ENCODE measurements around the gene GLRX.
"Not testable (repeated sequence)": the region's sequence is repeated elsewhere in the genome, so short reads cannot be mapped to it uniquely, and the experiment has no call there.

GLRX gene

DNA sequence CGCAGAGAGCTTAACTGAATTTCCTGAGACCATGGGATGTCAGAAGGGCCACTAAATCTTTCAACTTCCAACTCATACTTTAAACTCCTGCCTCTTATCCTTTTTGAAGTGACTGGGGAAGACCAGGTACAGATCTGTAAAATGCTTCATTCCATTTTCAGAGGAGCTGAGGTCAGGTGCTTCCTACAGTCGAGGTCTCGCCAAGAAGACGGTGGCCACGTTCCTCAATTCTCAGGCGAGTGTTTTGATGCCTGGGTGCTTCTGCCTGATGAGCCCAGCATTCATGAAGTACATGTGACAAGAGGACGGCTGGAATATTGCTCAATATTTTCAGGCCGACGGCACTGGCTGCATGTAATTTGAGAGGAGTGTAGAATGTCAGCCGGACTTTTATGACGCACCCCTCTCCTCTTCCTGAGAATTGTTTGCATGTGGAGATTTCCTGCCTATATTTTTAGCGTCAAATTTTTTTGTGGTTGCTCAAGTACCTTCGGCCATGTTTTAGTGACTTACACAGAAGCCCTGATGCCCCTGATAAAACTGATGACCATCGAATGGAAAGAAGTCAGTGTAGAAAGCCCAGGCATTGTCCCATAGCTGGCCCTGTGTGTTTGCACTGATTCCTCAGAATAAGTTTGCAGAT is 38.8 kb upstream of the GLRX start:
- DNase-seq (ENCODE audit: low spot score in 2 of 2) (no peak), ATAC-seq (replicated peaks; ENCODE audit: extremely low read depth, poor library complexity, severe bottlenecking) (no peak)
- Mint-ChIP-seq H3K4me3 (no peak overlapping the region), H3K27ac (ENCODE audit: low read depth) (no peak overlapping the region), H3K9me3 (no peaks in the 10 kb centered on the region), H3K4me1 (no peaks in the 10 kb centered on the region), H3K36me3 (ENCODE audit: insufficient read depth) (peaks cover 2% of the 10 kb centered on the region), H3K27me3 (peaks cover 13% of the 10 kb centered on the region)

DNA sequence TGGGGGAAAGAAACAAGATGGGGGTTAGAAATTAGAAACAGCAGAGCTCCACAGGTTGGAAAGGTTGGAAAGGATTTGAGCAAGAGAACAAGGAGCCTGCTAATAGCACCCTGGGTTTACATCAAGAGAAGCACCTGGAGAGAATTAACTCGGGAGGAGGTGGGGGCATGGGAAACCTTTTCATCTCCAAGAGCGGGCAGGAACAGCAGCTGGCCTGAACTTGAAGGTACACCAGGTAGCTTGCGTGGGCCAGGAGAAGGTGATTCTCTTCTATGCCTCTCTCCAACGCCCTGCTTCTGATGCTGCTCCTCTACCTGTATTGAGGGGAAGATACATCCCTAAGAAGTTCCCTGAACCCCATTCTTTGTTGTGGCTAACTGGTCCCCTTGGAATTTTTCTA is 37.1 kb upstream of the GLRX start:
- H3K27me3 Mint-ChIP-seq = peaks cover 13% of the 10 kb centered on the region
- H3K4me3 Mint-ChIP-seq = no peak overlapping the region
- peaks cover 2% of the 10 kb centered on the region for H3K36me3 Mint-ChIP-seq (ENCODE audit: insufficient read depth)
- DNase-seq (ENCODE audit: low spot score in 2 of 2) (no peak), ATAC-seq (replicated peaks; ENCODE audit: extremely low read depth, poor library complexity, severe bottlenecking) (no peak)
- H3K9me3 Mint-ChIP-seq = no peaks in the 10 kb centered on the region
- no peak overlapping the region for H3K27ac Mint-ChIP-seq (ENCODE audit: low read depth)
- H3K4me1 Mint-ChIP-seq = no peaks in the 10 kb centered on the region

DNA sequence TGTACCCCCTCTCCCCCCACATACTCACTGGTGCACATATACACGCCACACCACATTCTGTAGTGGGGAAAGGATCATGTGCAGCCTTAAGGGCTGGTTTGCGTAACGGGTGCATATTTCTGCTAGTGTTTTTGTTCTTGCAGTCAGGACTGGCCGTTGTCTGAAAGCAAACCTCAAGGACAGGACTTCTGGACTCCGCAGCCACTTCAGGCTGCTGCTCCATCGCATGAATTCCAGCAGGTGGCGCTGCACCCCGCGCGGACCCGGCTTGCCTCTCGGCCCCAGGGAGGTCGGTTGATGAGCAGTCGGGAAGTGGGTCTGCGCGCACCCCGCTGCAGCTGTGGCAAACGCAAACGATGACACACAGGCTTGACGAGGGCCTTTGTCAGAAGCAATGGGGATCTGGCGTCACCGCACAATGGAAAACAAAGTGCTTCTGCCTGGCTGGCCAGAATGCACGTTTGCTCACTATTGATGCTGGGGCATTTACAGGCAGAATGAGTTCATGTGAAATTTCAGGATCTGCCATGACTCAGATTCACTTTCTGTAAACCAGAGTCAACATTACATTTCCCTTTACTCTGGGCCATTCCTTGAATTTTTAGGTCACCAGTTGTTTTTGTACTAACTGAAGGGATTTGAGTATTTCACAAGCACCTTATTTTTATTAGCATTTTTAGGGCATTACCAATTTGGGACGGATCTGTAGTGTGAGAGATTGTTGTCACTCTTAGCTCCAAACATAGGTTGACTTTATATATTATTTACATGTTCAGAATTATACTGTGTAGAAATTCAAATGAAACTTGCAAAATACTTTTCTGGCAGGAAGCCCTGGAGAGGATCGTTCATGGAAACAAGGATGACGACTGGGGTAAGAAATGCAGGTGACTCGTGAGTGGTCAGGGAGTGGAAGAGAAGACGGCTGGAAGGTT is 36.4 kb upstream of the GLRX start:
- H3K4me1 Mint-ChIP-seq = no peaks in the 10 kb centered on the region
- DNase-seq (ENCODE audit: low spot score in 2 of 2) = peak; percentile 80 to 86
- ATAC-seq (replicated peaks; ENCODE audit: extremely low read depth, poor library complexity, severe bottlenecking) = peak; percentile 93
- no peaks in the 10 kb centered on the region for H3K9me3 Mint-ChIP-seq
- peaks cover 2% of the 10 kb centered on the region for H3K36me3 Mint-ChIP-seq (ENCODE audit: insufficient read depth)
- H3K4me3 Mint-ChIP-seq = peak overlapping the region; percentile 23
- peak overlapping the region; percentile 25 for H3K27ac Mint-ChIP-seq (ENCODE audit: low read depth)
- peaks cover 13% of the 10 kb centered on the region for H3K27me3 Mint-ChIP-seq

DNA sequence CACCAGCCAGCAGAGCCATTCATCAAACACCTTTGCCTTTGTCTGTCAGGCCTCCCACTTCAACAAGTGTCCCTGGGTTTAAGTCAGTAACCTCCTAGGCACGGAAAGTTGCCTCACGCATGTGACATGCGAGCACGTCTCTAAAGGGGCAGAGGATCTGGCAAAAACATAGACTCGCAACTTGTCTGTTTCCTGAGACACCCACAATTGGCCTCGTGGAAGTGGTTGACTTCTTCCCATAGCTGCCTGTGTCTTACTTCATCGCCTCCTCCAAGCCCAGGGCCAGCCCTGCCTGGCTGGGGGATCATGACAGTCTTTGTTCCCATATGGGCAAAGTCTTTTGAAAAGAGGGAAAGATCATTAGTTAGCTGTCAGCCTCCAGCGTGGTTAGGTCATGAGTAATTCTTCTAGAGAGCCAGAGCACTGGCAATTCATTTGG is 35.5 kb upstream of the GLRX start:
- no peaks in the 10 kb centered on the region for H3K9me3 Mint-ChIP-seq

DNA sequence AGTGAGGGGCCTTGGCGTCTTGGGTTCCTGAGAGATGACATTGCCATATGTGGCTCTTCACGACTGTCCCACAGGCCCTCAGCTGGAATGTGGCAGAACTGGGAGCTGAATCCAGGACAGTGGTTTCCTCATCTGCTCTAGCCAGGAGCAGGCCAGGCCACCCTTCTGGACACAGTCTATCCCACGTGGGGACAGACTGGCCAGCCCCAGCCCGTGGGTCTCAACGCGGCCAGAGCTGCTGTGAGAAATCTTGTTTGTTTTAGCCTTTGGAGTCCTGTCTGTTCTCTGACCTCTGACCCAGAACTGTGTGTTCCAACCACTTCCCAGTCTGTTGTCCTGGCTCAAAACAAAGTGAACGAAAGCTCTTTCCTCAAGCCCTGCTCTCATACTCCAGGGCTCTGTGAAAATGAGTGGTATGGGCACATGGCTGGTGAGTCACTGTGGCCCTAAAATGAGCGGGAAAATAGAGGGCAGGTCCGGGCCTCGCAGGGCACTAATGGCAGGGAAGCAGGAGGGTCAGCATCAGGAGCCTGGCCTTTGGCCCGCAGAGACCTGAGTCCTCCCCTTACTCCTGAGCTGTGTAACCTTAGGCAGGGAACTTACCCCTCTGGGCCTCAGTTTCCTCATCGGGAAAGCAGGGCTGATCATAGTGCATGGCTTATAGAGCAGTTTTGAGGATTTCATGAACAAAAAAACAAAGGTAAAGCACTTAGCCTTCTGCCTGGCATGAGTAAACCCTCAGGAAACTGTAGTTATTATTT is 34.8 kb upstream of the GLRX start:
- Mint-ChIP-seq H3K27ac (ENCODE audit: low read depth) (no peak overlapping the region), H3K9me3 (no peaks in the 10 kb centered on the region), H3K27me3 (peaks cover 13% of the 10 kb centered on the region), H3K4me1 (no peaks in the 10 kb centered on the region), H3K36me3 (ENCODE audit: insufficient read depth) (peaks cover 2% of the 10 kb centered on the region), H3K4me3 (no peak overlapping the region)
- ATAC-seq (replicated peaks; ENCODE audit: extremely low read depth, poor library complexity, severe bottlenecking) = no peak
- no peak for DNase-seq (ENCODE audit: low spot score in 2 of 2)

More for the DNA sequence above, 35.5 kb upstream of the GLRX start:
- Mint-ChIP-seq H3K27ac (ENCODE audit: low read depth) (no peak overlapping the region), H3K4me3 (no peak overlapping the region), H3K4me1 (no peaks in the 10 kb centered on the region), H3K36me3 (ENCODE audit: insufficient read depth) (peaks cover 2% of the 10 kb centered on the region), H3K27me3 (peaks cover 13% of the 10 kb centered on the region)
- ATAC-seq (replicated peaks; ENCODE audit: extremely low read depth, poor library complexity, severe bottlenecking) = no peak
- no peak for DNase-seq (ENCODE audit: low spot score in 2 of 2)

DNA sequence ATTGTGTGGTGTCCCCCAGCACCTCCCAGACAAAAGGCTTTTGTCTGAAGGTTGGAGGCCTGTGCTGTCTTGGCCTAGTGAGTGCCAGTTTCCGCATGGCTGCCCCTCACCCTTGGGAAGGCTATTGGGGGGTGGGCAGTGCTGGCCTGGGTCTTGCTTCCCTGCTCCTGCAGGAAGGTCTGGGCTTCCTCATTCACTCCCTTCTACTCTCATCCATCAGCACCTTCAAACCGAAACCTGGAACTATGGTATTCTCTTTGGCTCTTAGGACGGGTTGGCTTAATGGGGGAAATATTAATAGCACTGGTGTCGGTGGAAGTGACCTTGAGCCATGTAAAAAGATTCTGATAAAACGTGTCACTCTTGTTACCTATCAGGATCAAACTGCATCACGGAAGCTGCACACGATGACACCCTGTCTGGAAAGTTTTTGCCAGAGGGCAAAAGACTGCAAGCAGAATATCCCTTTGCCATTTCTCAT is 34.0 kb upstream of the GLRX start:
- no peaks in the 10 kb centered on the region for H3K4me1 Mint-ChIP-seq
- H3K9me3 Mint-ChIP-seq = no peaks in the 10 kb centered on the region
- H3K36me3 Mint-ChIP-seq (ENCODE audit: insufficient read depth) = peaks cover 2% of the 10 kb centered on the region
- H3K4me3 Mint-ChIP-seq = no peak overlapping the region
- ATAC-seq (replicated peaks; ENCODE audit: extremely low read depth, poor library complexity, severe bottlenecking) (no peak), DNase-seq (ENCODE audit: low spot score in 2 of 2) (no peak)
- no peak overlapping the region for H3K27ac Mint-ChIP-seq (ENCODE audit: low read depth)
- H3K27me3 Mint-ChIP-seq = peaks cover 13% of the 10 kb centered on the region

DNA sequence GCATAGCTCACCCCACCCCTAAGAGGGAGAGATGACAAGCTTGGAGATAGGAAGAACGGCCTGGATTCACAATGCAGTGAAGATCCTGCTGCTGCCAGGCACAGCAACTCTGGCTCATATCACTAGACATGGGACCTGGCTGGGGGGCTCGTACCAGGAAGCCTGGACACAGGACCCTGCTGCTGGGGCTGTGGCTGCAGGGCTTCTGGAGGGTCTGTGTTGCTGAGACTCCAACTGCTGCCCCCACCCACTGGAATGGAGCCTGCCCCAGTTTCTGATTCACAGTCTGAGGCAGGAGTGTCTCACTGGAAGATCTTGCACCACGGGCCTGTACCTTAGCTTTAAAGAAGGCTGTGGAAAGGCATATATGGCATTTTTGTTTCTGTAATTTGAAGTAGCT is 31.0 kb upstream of the GLRX start:
- Mint-ChIP-seq H3K4me3 (no peak overlapping the region), H3K9me3 (no peaks in the 10 kb centered on the region), H3K27ac (ENCODE audit: low read depth) (no peak overlapping the region), H3K4me1 (no peaks in the 10 kb centered on the region), H3K27me3 (no peaks in the 10 kb centered on the region), H3K36me3 (ENCODE audit: insufficient read depth) (no peaks in the 10 kb centered on the region)
- DNase-seq (ENCODE audit: low spot score in 2 of 2) (no peak), ATAC-seq (replicated peaks; ENCODE audit: extremely low read depth, poor library complexity, severe bottlenecking) (no peak)

DNA sequence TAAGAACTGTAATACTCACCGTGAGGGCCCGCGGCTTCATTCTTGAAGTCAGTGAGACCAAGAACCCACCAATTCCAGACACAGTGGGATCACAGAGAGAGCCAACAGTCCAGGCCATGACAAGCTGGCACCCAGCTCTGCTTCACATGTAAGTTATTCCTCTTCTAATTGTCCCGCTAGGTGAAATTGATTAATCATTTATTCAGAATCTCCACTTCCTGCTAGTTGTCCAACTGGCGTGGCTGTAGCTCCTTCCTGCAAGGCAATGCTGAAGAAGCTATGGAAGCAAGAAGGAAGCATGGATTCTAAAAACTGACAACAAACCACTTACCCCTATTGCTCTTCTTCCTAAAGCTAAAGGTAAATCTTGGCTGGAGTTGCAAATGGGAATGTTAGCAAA is 30.0 kb upstream of the GLRX start:
- Mint-ChIP-seq H3K27me3 (no peaks in the 10 kb centered on the region), H3K36me3 (ENCODE audit: insufficient read depth) (no peaks in the 10 kb centered on the region), H3K4me1 (no peaks in the 10 kb centered on the region), H3K27ac (ENCODE audit: low read depth) (no peak overlapping the region), H3K4me3 (no peak overlapping the region), H3K9me3 (no peaks in the 10 kb centered on the region)
- DNase-seq (ENCODE audit: low spot score in 2 of 2) (no peak), ATAC-seq (replicated peaks; ENCODE audit: extremely low read depth, poor library complexity, severe bottlenecking) (no peak)

DNA sequence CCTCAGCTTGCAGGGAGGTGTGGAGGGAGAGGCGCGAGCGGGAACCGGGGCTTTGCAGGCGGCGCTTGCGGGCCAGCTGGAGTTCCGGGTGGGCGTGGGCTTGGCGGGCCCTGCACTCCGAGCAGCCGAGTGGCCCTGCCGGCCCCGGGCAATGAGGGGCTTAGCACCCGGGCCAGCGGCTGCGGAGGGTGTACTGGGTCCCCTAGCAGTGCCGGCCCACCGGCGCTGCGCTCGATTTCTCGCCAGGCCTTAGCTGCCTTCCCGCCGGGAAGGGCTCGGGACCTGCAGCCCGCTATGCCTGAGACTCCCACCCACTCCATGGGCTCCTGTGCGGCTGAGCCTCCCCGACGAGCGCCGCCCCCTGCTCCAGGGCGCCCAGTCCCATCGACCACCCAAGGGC is 28.6 kb upstream of the GLRX start:
- H3K27me3 Mint-ChIP-seq; H3K27ac Mint-ChIP-seq (ENCODE audit: low read depth); DNase-seq (ENCODE audit: low spot score in 2 of 2); H3K36me3 Mint-ChIP-seq (ENCODE audit: insufficient read depth); H3K4me1 Mint-ChIP-seq; H3K9me3 Mint-ChIP-seq; H3K4me3 Mint-ChIP-seq; ATAC-seq (replicated peaks; ENCODE audit: extremely low read depth, poor library complexity, severe bottlenecking): not testable (repeated sequence)

DNA sequence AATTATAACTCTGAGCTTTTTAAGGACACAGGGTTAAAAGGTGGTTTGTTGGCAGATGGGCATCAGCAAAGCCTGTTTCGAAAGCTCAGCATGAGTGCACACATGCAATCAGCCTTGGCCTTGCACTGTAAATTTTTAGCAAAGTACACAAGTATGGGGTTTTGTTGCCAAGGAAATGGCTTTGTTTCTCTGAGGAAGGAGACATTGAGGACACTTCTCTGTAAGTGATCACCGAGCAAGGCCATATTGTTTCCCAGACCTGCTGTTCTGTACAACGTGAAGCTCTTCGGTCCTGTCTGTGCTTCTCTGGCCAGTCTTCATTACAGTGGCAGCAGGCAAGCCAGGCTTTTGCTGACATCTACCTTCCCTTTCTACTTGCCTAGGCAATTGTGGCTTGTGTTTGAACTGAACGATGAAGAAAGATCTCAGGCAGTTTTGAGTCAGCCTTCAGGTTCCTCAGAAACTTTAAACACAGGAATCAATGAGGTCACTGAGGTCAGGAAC is 27.9 kb upstream of the GLRX start:
- ATAC-seq (replicated peaks; ENCODE audit: extremely low read depth, poor library complexity, severe bottlenecking) (no peak), DNase-seq (ENCODE audit: low spot score in 2 of 2) (no peak)
- Mint-ChIP-seq H3K4me1 (no peaks in the 10 kb centered on the region), H3K27me3 (no peaks in the 10 kb centered on the region), H3K36me3 (ENCODE audit: insufficient read depth) (no peaks in the 10 kb centered on the region), H3K27ac (ENCODE audit: low read depth) (no peak overlapping the region), H3K9me3 (no peaks in the 10 kb centered on the region), H3K4me3 (no peak overlapping the region)

DNA sequence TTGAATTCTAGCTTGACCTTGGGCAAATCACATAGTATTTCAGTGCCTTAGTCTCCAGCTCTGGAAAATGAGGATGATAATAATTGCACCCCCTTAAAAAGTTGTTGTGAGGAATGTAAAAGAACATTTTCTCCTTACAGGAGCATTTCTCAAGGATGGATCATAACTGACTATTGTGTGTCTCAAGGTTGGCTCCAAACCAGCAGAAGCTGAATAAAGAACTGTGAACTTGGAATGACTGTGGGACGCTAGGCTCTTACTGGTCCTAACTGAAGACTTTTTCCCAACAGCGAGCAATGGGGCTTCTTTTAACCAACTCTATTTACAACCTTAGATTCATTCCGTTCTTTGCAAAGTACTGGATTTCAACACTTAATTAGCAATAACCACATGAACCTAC is 26.2 kb upstream of the GLRX start:
- no peak overlapping the region for H3K27ac Mint-ChIP-seq (ENCODE audit: low read depth)
- H3K9me3 Mint-ChIP-seq = no peaks in the 10 kb centered on the region
- ATAC-seq (replicated peaks; ENCODE audit: extremely low read depth, poor library complexity, severe bottlenecking) = no peak
- no peaks in the 10 kb centered on the region for H3K27me3 Mint-ChIP-seq
- H3K4me1 Mint-ChIP-seq = no peaks in the 10 kb centered on the region
- H3K4me3 Mint-ChIP-seq = no peak overlapping the region
- no peak for DNase-seq (ENCODE audit: low spot score in 2 of 2)
- H3K36me3 Mint-ChIP-seq (ENCODE audit: insufficient read depth) = no peaks in the 10 kb centered on the region

DNA sequence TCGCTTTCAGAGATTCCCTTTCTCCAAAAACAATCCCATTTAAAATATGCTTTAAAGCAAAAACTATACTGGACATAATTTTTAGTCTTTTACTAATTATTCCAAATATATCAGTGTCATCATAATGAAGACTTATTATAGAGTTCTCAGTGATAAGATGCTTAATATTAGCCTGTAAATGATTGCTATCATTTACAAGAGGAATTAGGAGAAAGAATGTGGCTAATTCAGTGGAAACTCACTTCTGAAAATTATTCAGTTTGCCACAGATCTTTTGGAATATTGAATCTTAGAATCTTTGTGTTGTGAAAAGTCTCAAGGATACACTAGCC is 24.7 kb upstream of the GLRX start:
- Mint-ChIP-seq H3K9me3 (no peaks in the 10 kb centered on the region), H3K4me3 (no peak overlapping the region), H3K36me3 (ENCODE audit: insufficient read depth) (no peaks in the 10 kb centered on the region), H3K27me3 (no peaks in the 10 kb centered on the region), H3K4me1 (peaks cover 11% of the 10 kb centered on the region), H3K27ac (ENCODE audit: low read depth) (no peak overlapping the region)
- ATAC-seq (replicated peaks; ENCODE audit: extremely low read depth, poor library complexity, severe bottlenecking) = no peak
- no peak for DNase-seq (ENCODE audit: low spot score in 2 of 2)
